GM10847 (cell line): Measurements from ENCODE around the gene FPR1.
A peak's percentile ranks its signal among the peaks of the same experiment; 100 is the strongest.

Experiments
- POLR2A ChIP-seq: IDR thresholded peaks from 2 replicates; pipeline ENCODE4 v1.6.1; 2011; ENCODE audit not compliant: insufficient read length; ENCODE audit errors: extremely low read depth

Gene FPR1

DNA sequence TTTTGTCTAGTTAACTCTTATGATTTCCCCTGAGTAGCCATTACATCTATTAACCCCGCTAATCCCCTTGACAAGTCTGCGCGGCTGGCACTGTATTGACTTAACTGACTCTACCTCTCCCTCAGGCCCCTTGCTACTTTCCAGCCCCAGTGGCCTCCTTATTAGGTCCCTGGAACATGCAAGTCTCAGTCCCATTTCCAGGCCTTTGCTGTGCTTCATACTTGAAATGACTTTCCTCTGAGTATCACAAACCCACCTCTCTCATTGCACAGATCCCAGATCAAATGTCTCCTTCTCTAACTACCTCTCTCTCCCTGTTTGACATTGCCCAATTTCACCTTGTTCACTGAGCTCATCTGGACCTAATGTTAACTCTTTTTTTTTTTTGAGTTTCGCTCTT is 45.4 kb downstream of the FPR1 start:
- TF ChIP-seq POLR2A, result no peak

DNA sequence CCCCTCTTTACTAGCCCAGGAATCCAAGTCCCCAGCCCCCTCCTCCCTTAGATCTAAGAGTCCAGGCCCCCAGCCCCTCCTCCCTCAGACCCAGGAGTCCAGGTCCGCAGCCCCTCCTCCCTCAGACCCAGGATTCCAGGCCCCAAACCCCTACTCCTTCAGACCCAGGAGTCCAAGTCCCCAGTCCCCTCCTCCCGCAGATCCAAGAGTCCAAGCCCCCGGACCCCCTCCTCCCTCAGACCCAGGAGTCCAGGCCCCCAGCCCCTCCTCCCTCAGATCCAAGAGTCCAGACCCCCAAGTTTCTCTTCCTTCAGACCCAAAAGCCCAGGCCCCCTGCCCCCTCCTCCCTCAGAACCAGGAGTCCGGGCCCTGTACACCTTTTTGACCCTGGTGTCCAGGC is 47.1 kb downstream of the FPR1 start:
- TF ChIP-seq POLR2A, result no peak

GRCh38 chr19:51703575-51704515 is 47.8 kb downstream of the FPR1 start:
- peak; percentile 93 for TF ChIP-seq POLR2A

DNA sequence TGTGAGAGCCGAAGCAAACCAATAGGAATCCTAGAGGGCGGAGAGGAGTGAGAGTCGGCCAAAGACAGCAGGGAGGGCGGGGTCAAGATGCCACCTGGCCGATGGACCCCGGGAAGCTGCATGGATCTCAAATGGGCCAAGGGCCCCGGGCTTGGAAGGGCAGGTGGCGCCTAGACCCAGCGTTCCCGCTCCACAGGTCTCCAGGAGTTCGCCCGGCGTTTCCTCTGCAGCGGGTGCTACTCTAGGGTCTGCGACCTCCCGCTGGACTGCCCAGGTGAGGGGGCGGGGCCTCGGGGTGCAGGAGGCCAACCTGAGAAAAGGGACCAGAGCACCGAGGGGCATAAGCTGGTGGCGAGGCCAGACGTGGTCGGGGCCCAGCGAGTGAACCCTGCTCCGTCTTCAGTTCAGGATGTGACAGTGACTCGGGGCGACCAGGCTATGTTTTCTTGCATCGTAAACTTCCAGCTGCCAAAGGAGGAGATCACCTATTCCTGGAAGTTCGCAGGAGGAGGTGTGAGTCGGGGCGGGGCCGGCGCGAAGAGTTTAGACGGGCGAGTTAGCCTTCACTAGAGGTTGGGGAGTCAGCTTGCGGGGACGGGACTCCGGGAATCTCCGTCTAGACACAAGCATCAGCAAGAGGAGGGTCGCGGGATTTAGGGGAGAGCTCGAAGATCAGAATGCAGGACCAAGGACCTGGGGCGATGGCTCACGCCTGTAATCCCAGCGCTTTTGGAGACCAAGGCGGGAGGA is 48.7 kb downstream of the FPR1 start:
- TF ChIP-seq POLR2A, result no peak

- no peak for TF ChIP-seq POLR2A
Measured at GRCh38 chr19:51702103-51702824, 49.4 kb downstream of the FPR1 start.

GRCh38 chr19:51701468-51702100 is 50.1 kb downstream of the FPR1 start:
- no peak for TF ChIP-seq POLR2A

DNA sequence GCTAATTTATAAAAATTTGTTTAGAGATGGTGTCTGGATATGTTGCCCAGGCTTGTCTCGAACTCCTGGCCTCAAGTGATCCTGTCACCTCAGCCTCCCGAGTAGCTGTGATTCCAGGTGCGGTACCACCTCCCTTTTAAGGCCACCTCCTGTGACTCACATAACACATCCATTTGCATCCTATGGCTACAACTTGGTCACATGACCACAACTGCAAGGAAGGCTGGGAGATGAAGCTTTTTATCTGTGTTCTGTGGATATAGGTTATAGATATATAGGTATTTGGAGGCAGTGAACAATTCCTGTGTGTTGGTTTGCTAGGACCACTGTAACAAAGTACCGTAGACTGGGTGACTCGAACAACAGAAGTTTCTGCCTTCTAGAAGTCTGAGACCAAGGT is 52.5 kb downstream of the FPR1 start:
- no peak for TF ChIP-seq POLR2A

DNA sequence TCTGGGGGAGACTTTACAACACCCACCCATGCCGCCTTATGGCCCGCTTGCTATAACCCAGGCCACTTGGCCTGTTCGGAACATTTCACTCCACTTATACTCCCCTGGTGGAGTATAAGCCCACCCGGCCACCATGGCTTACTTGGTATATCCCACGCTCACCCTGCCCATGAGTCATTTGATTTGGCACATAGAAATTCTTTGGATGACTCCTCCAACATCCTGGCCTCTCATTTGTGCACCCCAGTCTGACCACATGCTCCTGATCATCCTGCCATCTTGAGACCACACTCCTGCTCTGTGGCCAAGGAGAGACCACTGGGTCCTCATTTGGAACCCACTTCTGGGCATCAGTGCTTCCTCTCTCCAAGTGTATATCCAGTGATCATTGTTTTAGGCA is 53.4 kb downstream of the FPR1 start:
- no peak for TF ChIP-seq POLR2A

DNA sequence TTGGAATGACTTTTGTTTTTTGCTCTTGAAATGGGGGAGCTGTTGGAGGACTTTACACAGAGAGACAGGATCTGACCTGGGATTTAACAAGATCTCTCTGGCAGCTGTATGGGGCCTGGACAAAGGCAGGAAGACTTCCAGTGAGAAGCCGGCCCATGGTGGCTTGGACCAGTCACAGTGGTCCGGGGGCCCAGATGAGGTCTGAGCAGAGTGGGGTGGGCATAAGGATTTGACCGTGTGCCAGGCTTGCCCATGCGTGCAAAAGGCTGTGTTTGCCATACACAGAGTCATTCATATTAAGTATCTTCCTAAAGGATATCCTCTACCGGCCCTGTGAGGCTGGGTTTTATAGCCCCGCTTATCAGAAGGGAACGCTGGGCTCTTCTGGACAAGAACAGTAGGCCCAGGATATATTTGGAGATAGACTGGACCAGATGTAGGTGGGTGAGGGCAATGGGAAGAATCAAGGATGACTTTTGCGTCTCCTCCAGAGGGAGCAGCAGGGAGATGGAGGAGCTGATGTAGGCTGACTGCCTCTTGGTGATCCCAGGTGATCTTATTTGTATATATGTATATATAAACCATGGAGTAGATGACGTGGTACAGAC is 54.4 kb downstream of the FPR1 start:
- no peak for TF ChIP-seq POLR2A

GRCh38 chr19:51696606-51697005 is 55.1 kb downstream of the FPR1 start:
- TF ChIP-seq POLR2A, result no peak
